Left lung (tissue), 10 donors: ENCODE results near the gene MTR. TPM values are rescaled to one million over a fixed set of nuclear protein-coding genes. Genes with fewer than 3 reads are reported as not detected.

Experiments
- ATAC-seq: fragments of 200-7000 bp; cut with Tn5 transposase; one replicate; pipeline ENCODE4 v1.9.1; 2020; ENCODE audit warnings: moderate library complexity
- DNase-seq, 4 donors: peaks; one replicate each; pipeline ENCODE4 v3.0.0-alpha.2; 2013 to 2020
- H3K27ac ChIP-seq, 2 donors: fragments of 200-600 bp; sonication (generic) in 1 of 2; one replicate each; pipeline versions ENCODE4 v1.5.0 to v1.8.0; 2020 to 2021
- H3K27me3 ChIP-seq, 2 donors: fragments of 200-600 bp; sonication (generic) in 1 of 2; one replicate each; pipeline versions ENCODE4 v1.5.0 to v1.8.0; 2020 to 2021
- H3K36me3 ChIP-seq, 2 donors: fragments of 200-600 bp; sonication (generic) in 1 of 2; one replicate each; pipeline versions ENCODE4 v1.5.0 to v1.8.0; 2020 to 2021
- H3K4me1 ChIP-seq, 2 donors: fragments of 200-600 bp; one replicate each; pipeline ENCODE4 v1.8.0; 2021
- H3K4me3 ChIP-seq, 2 donors: fragments of 200-600 bp; sonication (generic) in 1 of 2; one replicate each; pipeline versions ENCODE4 v1.5.0 to v1.8.0; 2020 to 2021; ENCODE audit warnings: mild to moderate bottlenecking in 1 of 2
- H3K9me3 ChIP-seq, 2 donors: fragments of 200-600 bp; sonication (generic) in 1 of 2; one replicate each; pipeline versions ENCODE4 v1.5.0 to v1.8.0; 2020 to 2021
- CTCF ChIP-seq, 2 donors: fragments of 200-600 bp; sonication (generic) in 1 of 2; IDR thresholded peaks; one replicate each; pipeline versions ENCODE4 v1.5.0 to v1.8.0; 2021; ENCODE audit warnings: antibody characterized with exemption in 2 of 2
- intact Hi-C, 2 donors: fragments of 100-400 bp; cut with DNase I; formaldehyde crosslinking; loops; one replicate each; pipeline versions ENCODE4 v1.11.2 to v1.14.2; 2022
- polyA plus RNA-seq, 6 donors: library from polyadenylated mRNA; unstranded; fragments of 120-200 nt; gene quantifications; one replicate each; pipeline ENCODE4 v1.2.1, GENCODE V29; 2013; ENCODE audit not compliant: insufficient read length in 6 of 6
- total RNA-seq, 2 donors: library from RNA; stranded (reverse); fragmentation: NEBNext Ultra II Directional; extraction: Animal tissue kit (Norgen Biotek cat#: 25700); gene quantifications; one replicate each; pipeline ENCODE4 v1.2.1, GENCODE V29; 2021
- donor health status: DM: no; HTN: yes; CAD: no.
- donor health status: DM: no; HTN: no; CAD: no.

Gene MTR
- total and polyA plus RNA-seq, 8 donors: 35.9 to 52.2 (median 42.3) TPM

GRCh38 chr1:236830116-236830515 lies 35.0 kb downstream of the MTR start:
- Histone ChIP-seq H3K9me3 (no peaks in the 10 kb centered on the region), H3K36me3 (peaks cover 0 to 95% of the 10 kb centered on the region in 2 donors), H3K27me3 (no peaks in the 10 kb centered on the region), H3K4me3 (no peak overlapping the region), H3K27ac (no peak overlapping the region), H3K4me1 (no peaks in the 10 kb centered on the region)
- ATAC-seq (no peak), DNase-seq (no peak)
- intact Hi-C loops: no loop called here
- no peak for TF ChIP-seq CTCF (IDR thresholded peaks at IDR 0.05)

GRCh38 chr1:236830560-236830959 lies 35.5 kb downstream of the MTR start:
- H3K4me1 ChIP-seq: no peaks in the 10 kb centered on the region
- no peak overlapping the region for H3K27ac ChIP-seq
- H3K27me3 ChIP-seq: no peaks in the 10 kb centered on the region
- no peak for TF ChIP-seq CTCF (IDR thresholded peaks at IDR 0.05)
- H3K9me3 ChIP-seq: no peaks in the 10 kb centered on the region
- no peak for DNase-seq
- peaks cover 0 to 96% of the 10 kb centered on the region in 2 donors for H3K36me3 ChIP-seq
- intact Hi-C loops: no loop called here
- ATAC-seq: no peak
- H3K4me3 ChIP-seq: no peak overlapping the region

GRCh38 chr1:236833575-236833974 lies 38.5 kb downstream of the MTR start:
- no peak for DNase-seq
- Histone ChIP-seq H3K9me3 (no peaks in the 10 kb centered on the region), H3K36me3 (peaks cover 0 to 96% of the 10 kb centered on the region in 2 donors), H3K27ac (no peak overlapping the region), H3K27me3 (no peaks in the 10 kb centered on the region), H3K4me1 (peaks cover 0 to 4% of the 10 kb centered on the region in 2 donors), H3K4me3 (no peak overlapping the region)
- TF ChIP-seq CTCF (IDR thresholded peaks at IDR 0.05): no peak
- no peak for ATAC-seq
- intact Hi-C loops: no loop called here

- Histone ChIP-seq H3K9me3 (no peaks in the 10 kb centered on the region), H3K36me3 (peaks cover 0 to 95% of the 10 kb centered on the region in 2 donors), H3K27ac (no peak overlapping the region), H3K4me3 (no peak overlapping the region), H3K4me1 (peaks cover 0 to 4% of the 10 kb centered on the region in 2 donors), H3K27me3 (no peaks in the 10 kb centered on the region)
- intact Hi-C loops: no loop called here
- no peak for DNase-seq
- no peak for ATAC-seq
- no peak for TF ChIP-seq CTCF (IDR thresholded peaks at IDR 0.05)
Measured at GRCh38 chr1:236834876-236835275, 39.8 kb downstream of the MTR start.

GRCh38 chr1:236835491-236835890 lies 40.4 kb downstream of the MTR start:
- Histone ChIP-seq H3K36me3 (peaks cover 0 to 95% of the 10 kb centered on the region in 2 donors), H3K4me3 (no peak overlapping the region), H3K9me3 (no peaks in the 10 kb centered on the region), H3K4me1 (peaks cover 0 to 4% of the 10 kb centered on the region in 2 donors), H3K27ac (no peak overlapping the region), H3K27me3 (no peaks in the 10 kb centered on the region)
- intact Hi-C loops: no loop called here
- TF ChIP-seq CTCF (IDR thresholded peaks at IDR 0.05): no peak
- no peak for DNase-seq
- ATAC-seq: no peak
